Keratinocyte (primary cell): ENCODE results near the gene TERB1. TPM values are rescaled to one million over a fixed set of nuclear protein-coding genes. Genes with fewer than 3 reads are reported as not detected.

Source experiments
- DNase-seq: peaks from one replicate; pipeline ENCODE4 v3.0.0-alpha.2; 2011; ENCODE audit warnings: low read depth, missing footprints, low spot score
- FAIRE-seq: peaks from 2 replicates; lab custom pipeline; 2011; peaks lifted over from hg19 to GRCh38; lab: Jason Lieb, UNC
- H2AFZ ChIP-seq: 2 replicates; pipeline ENCODE4 v1.6.0; 2012; ENCODE audit warnings: low read length, control low read depth, inconsistent platforms; ENCODE audit not compliant: control insufficient read depth
- H3K27ac ChIP-seq: 2 replicates; pipeline ENCODE4 v1.5.1; 2011; ENCODE audit warnings: low read length; ENCODE audit not compliant: control insufficient read depth, insufficient read depth
- H3K27me3 ChIP-seq: 3 replicates; pipeline ENCODE4 v1.6.0; 2011; ENCODE audit warnings: low read length; ENCODE audit not compliant: control insufficient read depth, insufficient read depth; ENCODE audit errors: extremely low read depth
- H3K36me3 ChIP-seq, 2 experiments: 2 replicates in 1 of 2; 3 replicates in 1 of 2; pipeline ENCODE4 v1.5.1; 2011; ENCODE audit warnings: low read length in 2 of 2, mild to moderate bottlenecking in 1 of 2; ENCODE audit not compliant: control insufficient read depth in 2 of 2, insufficient read depth in 2 of 2; ENCODE audit errors: extremely low read depth in 1 of 2
- H3K4me1 ChIP-seq: 3 replicates; pipeline ENCODE4 v1.5.1; 2011; ENCODE audit warnings: low read length; ENCODE audit not compliant: control insufficient read depth, insufficient read depth; ENCODE audit errors: extremely low read depth
- H3K4me2 ChIP-seq: 3 replicates; pipeline ENCODE4 v1.6.0; 2011; ENCODE audit warnings: low read depth, low read length; ENCODE audit not compliant: control insufficient read depth, insufficient read depth; ENCODE audit errors: extremely low read depth
- H3K4me3 ChIP-seq, 3 experiments: fragments of 200-600 bp in 1 of 3; sonication (generic) in 1 of 3; 2 replicates in 2 of 3; 3 replicates in 1 of 3; pipeline ENCODE4 v1.5.1; 2011 to 2016; ENCODE audit warnings: low read length in 3 of 3, mild to moderate bottlenecking in 3 of 3, control low read depth in 2 of 3, inconsistent platforms in 1 of 3, low read depth in 1 of 3, mixed read lengths in 1 of 3, mixed run types in 1 of 3, moderate library complexity in 1 of 3; ENCODE audit not compliant: control insufficient read depth in 2 of 3, insufficient read depth in 2 of 3; ENCODE audit errors: extremely low read depth in 1 of 3
- H3K79me2 ChIP-seq: 2 replicates; pipeline ENCODE4 v1.6.0; 2012; ENCODE audit warnings: low read length; ENCODE audit not compliant: control insufficient read depth, insufficient read depth
- H3K9ac ChIP-seq: 3 replicates; pipeline ENCODE4 v1.6.0; 2011; ENCODE audit warnings: low read length; ENCODE audit not compliant: control insufficient read depth, insufficient read depth; ENCODE audit errors: extremely low read depth
- H3K9me1 ChIP-seq: 3 replicates; pipeline ENCODE4 v1.6.0; 2011; ENCODE audit warnings: low read length; ENCODE audit not compliant: control insufficient read depth, insufficient read depth; ENCODE audit errors: extremely low read depth
- H3K9me3 ChIP-seq: 2 replicates; pipeline ENCODE4 v1.5.1; 2012; ENCODE audit warnings: low read depth, low read length; ENCODE audit not compliant: control insufficient read depth
- H4K20me1 ChIP-seq: 3 replicates; pipeline ENCODE4 v1.6.0; 2011; ENCODE audit warnings: low read length; ENCODE audit not compliant: control insufficient read depth, insufficient read depth; ENCODE audit errors: extremely low read depth
- CTCF ChIP-seq, 3 experiments: IDR thresholded peaks in 1 of 3; conservative IDR thresholded peaks in 1 of 3; optimal IDR thresholded peaks in 1 of 3; 2 replicates in 2 of 3; 3 replicates in 1 of 3; pipeline versions ENCODE3 to v1.5.1; 2011; ENCODE audit warnings: low read length in 3 of 3, mild to moderate bottlenecking in 3 of 3, moderate library complexity in 2 of 3, control low read depth in 1 of 3, inconsistent platforms in 1 of 3; ENCODE audit not compliant: insufficient read depth in 2 of 3; ENCODE audit errors: extremely low read depth in 1 of 3
- EZH2 ChIP-seq: IDR thresholded peaks from one replicate; pipeline ENCODE4 v1.6.1; 2012; ENCODE audit warnings: inconsistent platforms, mild to moderate bottlenecking, low read length, moderate library complexity
- dilution Hi-C: fragments of 300-500 bp; cut with MboI; formaldehyde crosslinking; loops from one replicate; pipeline ENCODE4 v1.7.0; 2020; ENCODE audit warnings: low sequenced_read_pairs; ENCODE audit not compliant: extremely low pct_ligation_motif_present
- polyA plus RNA-seq, 5 experiments: library from polyadenylated mRNA; depleted of rRNA in 3 of 5; stranded (reverse) in 3 of 5; stranded (forward) in 1 of 5; unstranded in 1 of 5; fragments of >200 nt; gene quantifications; 1 replicate in 1 of 5; 2 replicates in 3 of 5; 3 replicates in 1 of 5; pipeline versions ENCODE4 v1.2.1 to v1.2.3, GENCODE V29; 2011 to 2012; ENCODE audit warnings: missing spikeins in 2 of 5, low read depth in 1 of 5, low replicate concordance in 1 of 5

Gene TERB1
- polyA plus RNA-seq, 1 donor (not counting 4 experiments of a cell fraction or from before 2014, with no cell fraction given) = 0.22 TPM

DNA sequence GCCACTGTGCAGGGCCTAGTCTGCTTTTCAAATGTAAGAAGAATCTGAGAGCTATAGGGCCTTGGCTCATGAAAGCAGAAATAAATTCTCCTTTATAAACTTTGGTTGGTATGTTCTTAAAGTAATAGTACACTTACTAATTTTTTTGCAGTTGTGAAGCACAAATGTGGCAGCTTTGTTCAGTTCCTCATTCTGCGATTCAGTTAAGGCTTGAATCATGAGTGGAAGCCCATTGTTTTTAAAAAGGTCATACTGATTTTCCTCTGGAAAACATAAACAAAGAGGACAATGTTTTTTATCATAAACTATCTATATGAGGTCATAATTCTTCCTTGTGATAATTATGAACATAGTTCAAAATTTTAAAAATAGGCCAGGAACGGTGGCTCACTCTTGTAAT, 26.4 kb downstream of the TERB1 start:
- no peaks in the 10 kb centered on the region for H3K4me1 ChIP-seq
- H3K36me3 ChIP-seq = no peaks in the 10 kb centered on the region
- no peaks in the 10 kb centered on the region for H3K27me3 ChIP-seq
- no peak overlapping the region for H3K4me2 ChIP-seq
- H4K20me1 ChIP-seq = no peaks in the 10 kb centered on the region
- no peak for DNase-seq
- no peak overlapping the region for H2AFZ ChIP-seq
- dilution Hi-C loops = no loop called here
- TF ChIP-seq EZH2 (no peak), CTCF (optimal IDR thresholded peaks at IDR 0.05 in 1 of 3, IDR thresholded peaks at IDR 0.05 in 1 of 3, conservative IDR thresholded peaks at IDR 0.05 in 1 of 3; ENCODE audit: extremely low read depth in 1 of 3, insufficient read depth in 2 of 3, low read length in 3 of 3) (no peak)
- no peak for FAIRE-seq
- H3K4me3 ChIP-seq = no peak overlapping the region
- no peak overlapping the region for H3K9ac ChIP-seq
- H3K79me2 ChIP-seq = no peaks in the 10 kb centered on the region
- no peaks in the 10 kb centered on the region for H3K9me1 ChIP-seq
- H3K9me3 ChIP-seq = no peaks in the 10 kb centered on the region
- H3K27ac ChIP-seq = no peak overlapping the region

DNA sequence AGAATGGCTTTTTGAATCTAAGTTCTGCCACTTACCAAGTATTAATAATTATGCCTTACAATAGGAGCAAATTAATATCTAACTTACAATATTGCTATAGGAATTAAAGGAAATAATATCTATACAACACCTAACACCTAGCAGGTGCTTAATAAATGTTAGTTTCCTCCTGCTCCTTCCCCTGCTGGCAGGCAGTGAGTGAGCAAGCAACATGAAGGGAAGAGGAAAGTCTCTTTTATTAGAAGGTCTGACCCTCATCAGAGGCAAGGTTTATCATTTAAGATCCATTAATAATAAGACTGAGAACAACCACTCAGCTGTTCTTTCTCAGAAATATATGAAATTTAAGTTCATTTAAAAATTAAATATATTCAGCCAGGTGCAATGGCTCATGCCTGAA, 43.3 kb downstream of the TERB1 start:
- dilution Hi-C loops = no loop called here
- no peaks in the 10 kb centered on the region for H3K79me2 ChIP-seq
- no peak overlapping the region for H3K4me3 ChIP-seq
- no peaks in the 10 kb centered on the region for H3K27me3 ChIP-seq
- no peaks in the 10 kb centered on the region for H3K36me3 ChIP-seq
- H3K9me1 ChIP-seq = no peaks in the 10 kb centered on the region
- no peak for TF ChIP-seq EZH2
- TF ChIP-seq CTCF (optimal IDR thresholded peaks at IDR 0.05 in 1 of 3, IDR thresholded peaks at IDR 0.05 in 1 of 3, conservative IDR thresholded peaks at IDR 0.05 in 1 of 3; ENCODE audit: extremely low read depth in 1 of 3, insufficient read depth in 2 of 3, low read length in 3 of 3) = no peak
- H3K9ac ChIP-seq = no peak overlapping the region
- H3K27ac ChIP-seq = no peak overlapping the region
- H2AFZ ChIP-seq = no peak overlapping the region
- no peaks in the 10 kb centered on the region for H3K9me3 ChIP-seq
- no peaks in the 10 kb centered on the region for H3K4me1 ChIP-seq
- no peak for FAIRE-seq
- H3K4me2 ChIP-seq = no peak overlapping the region
- no peak for DNase-seq
- H4K20me1 ChIP-seq = no peaks in the 10 kb centered on the region
